Keratinocyte (primary cell): ENCODE data around the gene LAMB4.

Source experiments
- CTCF ChIP-seq, 3 experiments: IDR thresholded peaks in 1 of 3; conservative IDR thresholded peaks in 1 of 3; optimal IDR thresholded peaks in 1 of 3; 2 replicates in 2 of 3; 3 replicates in 1 of 3; pipeline versions ENCODE3 to v1.5.1; 2011; ENCODE audit warnings: low read length in 3 of 3, mild to moderate bottlenecking in 3 of 3, moderate library complexity in 2 of 3, control low read depth in 1 of 3, inconsistent platforms in 1 of 3; ENCODE audit not compliant: insufficient read depth in 2 of 3; ENCODE audit errors: extremely low read depth in 1 of 3
- EZH2 ChIP-seq: IDR thresholded peaks from one replicate; pipeline ENCODE4 v1.6.1; 2012; ENCODE audit warnings: inconsistent platforms, mild to moderate bottlenecking, low read length, moderate library complexity

- no peak for TF ChIP-seq CTCF (optimal IDR thresholded peaks at IDR 0.05 in 1 of 3, IDR thresholded peaks at IDR 0.05 in 1 of 3, conservative IDR thresholded peaks at IDR 0.05 in 1 of 3; ENCODE audit: extremely low read depth in 1 of 3, insufficient read depth in 2 of 3, low read length in 3 of 3)
- TF ChIP-seq EZH2: no peak
These were observed 105.6 kb downstream of the LAMB4 start for GRCh38 chr7:108024538-108024937.
